Mononuclear cell (primary cell): Measurements from ENCODE around the gene SPTBN1. TPM values are rescaled to one million over a fixed set of nuclear protein-coding genes. Genes with fewer than 3 reads are reported as not detected.

Experiments used
- H3K27me3 ChIP-seq: 2 replicates; pipeline ENCODE4 v1.6.0; 2011; ENCODE audit warnings: low read length, control low read depth; ENCODE audit not compliant: insufficient read depth
- H3K4me1 ChIP-seq: 2 replicates; pipeline ENCODE4 v1.5.1; 2011; ENCODE audit warnings: mild to moderate bottlenecking, low read length, control low read depth; ENCODE audit not compliant: insufficient read depth
- H3K4me3 ChIP-seq: 2 replicates; pipeline ENCODE4 v1.5.1; 2011; ENCODE audit warnings: mild to moderate bottlenecking, low read length, moderate library complexity
- H3K9me3 ChIP-seq: 2 replicates; pipeline ENCODE4 v1.5.1; 2011; ENCODE audit warnings: low read depth, mild to moderate bottlenecking, control low read depth, low read length
- total RNA-seq: library from RNA; depleted of rRNA; stranded (reverse); fragments of >200 nt; gene quantifications from one replicate; pipeline ENCODE4 v1.2.3, GENCODE V29; 2012

SPTBN1 gene
- total RNA-seq, 1 donor = 107 TPM

GRCh38 chr2:54650612-54651011 lies 194.5 kb downstream of the SPTBN1 start:
- Histone ChIP-seq H3K27me3 (no peaks in the 10 kb centered on the region), H3K4me1 (no peaks in the 10 kb centered on the region), H3K9me3 (no peaks in the 10 kb centered on the region), H3K4me3 (no peak overlapping the region)

- Histone ChIP-seq H3K4me3 (no peak overlapping the region), H3K4me1 (no peaks in the 10 kb centered on the region), H3K27me3 (no peaks in the 10 kb centered on the region), H3K9me3 (no peaks in the 10 kb centered on the region)
These were observed 195.2 kb downstream of the SPTBN1 start for GRCh38 chr2:54651291-54651690.

- Histone ChIP-seq H3K27me3 (no peaks in the 10 kb centered on the region), H3K9me3 (no peaks in the 10 kb centered on the region), H3K4me3 (no peak overlapping the region), H3K4me1 (no peaks in the 10 kb centered on the region)
These were observed 196.4 kb downstream of the SPTBN1 start for GRCh38 chr2:54652540-54652939.

GRCh38 chr2:54653572-54654204 lies 197.6 kb downstream of the SPTBN1 start:
- H3K27me3 ChIP-seq = no peaks in the 10 kb centered on the region
- no peaks in the 10 kb centered on the region for H3K4me1 ChIP-seq
- H3K9me3 ChIP-seq = no peaks in the 10 kb centered on the region
- no peak overlapping the region for H3K4me3 ChIP-seq

GRCh38 chr2:54655046-54655809 lies 199.1 kb downstream of the SPTBN1 start:
- Histone ChIP-seq H3K4me3 (no peak overlapping the region), H3K4me1 (no peaks in the 10 kb centered on the region), H3K27me3 (no peaks in the 10 kb centered on the region), H3K9me3 (no peaks in the 10 kb centered on the region)

GRCh38 chr2:54656863-54657262 lies 200.7 kb downstream of the SPTBN1 start:
- no peak overlapping the region for H3K4me3 ChIP-seq
- H3K4me1 ChIP-seq = no peaks in the 10 kb centered on the region
- H3K27me3 ChIP-seq = no peaks in the 10 kb centered on the region
- no peaks in the 10 kb centered on the region for H3K9me3 ChIP-seq

GRCh38 chr2:54657664-54658083 lies 201.5 kb downstream of the SPTBN1 start:
- H3K4me1 ChIP-seq = no peaks in the 10 kb centered on the region
- H3K4me3 ChIP-seq = no peak overlapping the region
- no peaks in the 10 kb centered on the region for H3K9me3 ChIP-seq
- H3K27me3 ChIP-seq = no peaks in the 10 kb centered on the region

GRCh38 chr2:54658564-54659071 lies 202.5 kb downstream of the SPTBN1 start:
- H3K27me3 ChIP-seq = no peaks in the 10 kb centered on the region
- H3K4me1 ChIP-seq = no peaks in the 10 kb centered on the region
- H3K4me3 ChIP-seq = no peak overlapping the region
- H3K9me3 ChIP-seq = no peaks in the 10 kb centered on the region

GRCh38 chr2:54659527-54659926 lies 203.4 kb downstream of the SPTBN1 start:
- Histone ChIP-seq H3K9me3 (no peaks in the 10 kb centered on the region), H3K4me3 (no peak overlapping the region), H3K27me3 (no peaks in the 10 kb centered on the region), H3K4me1 (no peaks in the 10 kb centered on the region)

- no peaks in the 10 kb centered on the region for H3K27me3 ChIP-seq
- peaks cover 5% of the 10 kb centered on the region for H3K4me1 ChIP-seq
- H3K9me3 ChIP-seq = no peaks in the 10 kb centered on the region
- no peak overlapping the region for H3K4me3 ChIP-seq
These were observed 204.6 kb downstream of the SPTBN1 start for GRCh38 chr2:54660752-54661151.

GRCh38 chr2:54663424-54664030 lies 207.4 kb downstream of the SPTBN1 start:
- peaks cover 29% of the 10 kb centered on the region for H3K4me1 ChIP-seq
- H3K9me3 ChIP-seq = no peaks in the 10 kb centered on the region
- H3K27me3 ChIP-seq = no peaks in the 10 kb centered on the region
- no peak overlapping the region for H3K4me3 ChIP-seq

GRCh38 chr2:54664238-54664786 lies 208.2 kb downstream of the SPTBN1 start:
- H3K9me3 ChIP-seq = no peaks in the 10 kb centered on the region
- H3K4me3 ChIP-seq = no peak overlapping the region
- peaks cover 35% of the 10 kb centered on the region for H3K4me1 ChIP-seq
- no peaks in the 10 kb centered on the region for H3K27me3 ChIP-seq

- peaks cover 45% of the 10 kb centered on the region for H3K4me1 ChIP-seq
- H3K4me3 ChIP-seq = no peak overlapping the region
- no peaks in the 10 kb centered on the region for H3K9me3 ChIP-seq
- no peaks in the 10 kb centered on the region for H3K27me3 ChIP-seq
These were observed 209.3 kb downstream of the SPTBN1 start for GRCh38 chr2:54665436-54665856.

- H3K27me3 ChIP-seq = no peaks in the 10 kb centered on the region
These were observed 210.1 kb downstream of the SPTBN1 start for GRCh38 chr2:54666131-54666633.

More at GRCh38 chr2:54666131-54666633, 210.1 kb downstream of the SPTBN1 start:
- Histone ChIP-seq H3K4me1 (peaks cover 46% of the 10 kb centered on the region), H3K9me3 (no peaks in the 10 kb centered on the region), H3K4me3 (no peak overlapping the region)
